ENCODE results near the gene TEAD1. TPM values are rescaled to one million over a fixed set of nuclear protein-coding genes. Genes with fewer than 3 reads are reported as not detected.

Gene TEAD1
- total RNA-seq, 2 experiments from 2014 or later = 0.11 TPM; not detected in 1

GRCh38 chr11:12770966-12771597 lies 96.9 kb downstream of the TEAD1 start:
- Mint-ChIP-seq H3K9me3 (no peaks in the 10 kb centered on the region), H3K4me1 (ENCODE audit: low read depth) (no peaks in the 10 kb centered on the region), H3K4me3 (no peak overlapping the region), H3K36me3 (ENCODE audit: low read depth) (no peaks in the 10 kb centered on the region), H3K27ac (no peak overlapping the region), H3K27me3 (peaks cover 24% of the 10 kb centered on the region)
- Histone ChIP-seq H3K4me1 (ENCODE audit: insufficient read depth, low read length) (no peaks in the 10 kb centered on the region), H3K36me3 (ENCODE audit: insufficient read depth, low read length) (no peaks in the 10 kb centered on the region), H3K9me3 (ENCODE audit: control insufficient read depth in 1 of 2, insufficient read depth in 1 of 2, low read length in 2 of 2) (no peaks in the 10 kb centered on the region), H3K27me3 (ENCODE audit: control insufficient read depth in 1 of 2, insufficient read depth in 2 of 2, low read length in 2 of 2) (no peaks in the 10 kb centered on the region), H3K4me3 (ENCODE audit: low read length) (no peak overlapping the region), H3K27ac (ENCODE audit: low read depth in 1 of 2, low read length in 2 of 2) (no peak overlapping the region)
- ATAC-seq (ENCODE audit: poor library complexity) = no peak
- no peak for DNase-seq
- TF ChIP-seq, protein P1, sequence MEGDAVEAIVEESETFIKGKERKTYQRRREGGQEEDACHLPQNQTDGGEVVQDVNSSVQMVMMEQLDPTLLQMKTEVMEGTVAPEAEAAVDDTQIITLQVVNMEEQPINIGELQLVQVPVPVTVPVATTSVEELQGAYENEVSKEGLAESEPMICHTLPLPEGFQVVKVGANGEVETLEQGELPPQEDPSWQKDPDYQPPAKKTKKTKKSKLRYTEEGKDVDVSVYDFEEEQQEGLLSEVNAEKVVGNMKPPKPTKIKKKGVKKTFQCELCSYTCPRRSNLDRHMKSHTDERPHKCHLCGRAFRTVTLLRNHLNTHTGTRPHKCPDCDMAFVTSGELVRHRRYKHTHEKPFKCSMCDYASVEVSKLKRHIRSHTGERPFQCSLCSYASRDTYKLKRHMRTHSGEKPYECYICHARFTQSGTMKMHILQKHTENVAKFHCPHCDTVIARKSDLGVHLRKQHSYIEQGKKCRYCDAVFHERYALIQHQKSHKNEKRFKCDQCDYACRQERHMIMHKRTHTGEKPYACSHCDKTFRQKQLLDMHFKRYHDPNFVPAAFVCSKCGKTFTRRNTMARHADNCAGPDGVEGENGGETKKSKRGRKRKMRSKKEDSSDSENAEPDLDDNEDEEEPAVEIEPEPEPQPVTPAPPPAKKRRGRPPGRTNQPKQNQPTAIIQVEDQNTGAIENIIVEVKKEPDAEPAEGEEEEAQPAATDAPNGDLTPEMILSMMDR (IDR thresholded peaks at IDR 0.05) = no peak
- ChIA-PET CTCF (no interaction called here), POLR2A (no interaction called here)
- intact Hi-C loops (cut with DNase I, micrococcal nuclease) = no loop called here

GRCh38 chr11:12771875-12772274 lies 97.7 kb downstream of the TEAD1 start:
- Histone ChIP-seq H3K9me3 (ENCODE audit: control insufficient read depth in 1 of 2, insufficient read depth in 1 of 2, low read length in 2 of 2) (no peaks in the 10 kb centered on the region), H3K27me3 (ENCODE audit: control insufficient read depth in 1 of 2, insufficient read depth in 2 of 2, low read length in 2 of 2) (no peaks in the 10 kb centered on the region), H3K4me1 (ENCODE audit: insufficient read depth, low read length) (no peaks in the 10 kb centered on the region), H3K4me3 (ENCODE audit: low read length) (no peak overlapping the region), H3K27ac (ENCODE audit: low read depth in 1 of 2, low read length in 2 of 2) (no peak overlapping the region), H3K36me3 (ENCODE audit: insufficient read depth, low read length) (no peaks in the 10 kb centered on the region)
- Mint-ChIP-seq H3K36me3 (ENCODE audit: low read depth) (no peaks in the 10 kb centered on the region), H3K9me3 (no peaks in the 10 kb centered on the region), H3K4me1 (ENCODE audit: low read depth) (no peaks in the 10 kb centered on the region), H3K27me3 (peaks cover 26% of the 10 kb centered on the region), H3K4me3 (no peak overlapping the region), H3K27ac (no peak overlapping the region)
- POLR2A ChIA-PET = no interaction called here
- no peak for ATAC-seq (ENCODE audit: poor library complexity)
- intact Hi-C loops (cut with DNase I, micrococcal nuclease) = no loop called here
- CTCF ChIA-PET = no interaction called here
- TF ChIP-seq, protein P1 (IDR thresholded peaks at IDR 0.05) = no peak
- DNase-seq = no peak

DNA sequence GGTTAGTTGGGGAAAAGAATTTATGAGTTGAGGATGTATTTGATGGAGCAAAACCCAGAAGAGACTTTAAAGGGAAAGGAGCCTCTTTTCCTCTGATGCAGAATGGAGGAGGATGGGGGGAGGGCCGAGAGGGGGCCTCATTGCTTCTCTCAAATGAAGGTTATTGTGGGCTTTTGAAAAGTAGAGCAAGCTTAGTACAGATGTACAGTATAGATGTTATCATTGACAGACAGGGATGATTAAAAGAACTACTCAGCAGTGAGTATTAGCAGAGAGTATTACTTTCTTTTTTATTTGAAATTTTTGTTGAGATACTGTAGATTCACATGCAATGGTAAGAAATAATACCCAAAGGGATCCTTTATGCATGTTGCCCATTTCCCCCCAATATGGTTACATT lies 98.1 kb downstream of the TEAD1 start:
- DNase-seq (no peak), ATAC-seq (ENCODE audit: poor library complexity) (no peak)
- intact Hi-C loops (cut with DNase I, micrococcal nuclease) = no loop called here
- peaks cover 27% of the 10 kb centered on the region for H3K27me3 Mint-ChIP-seq
- H3K9me3 ChIP-seq (ENCODE audit: control insufficient read depth in 1 of 2, insufficient read depth in 1 of 2, low read length in 2 of 2) = no peaks in the 10 kb centered on the region
- no peak overlapping the region for H3K27ac Mint-ChIP-seq
- no peaks in the 10 kb centered on the region for H3K27me3 ChIP-seq (ENCODE audit: control insufficient read depth in 1 of 2, insufficient read depth in 2 of 2, low read length in 2 of 2)
- no peaks in the 10 kb centered on the region for H3K36me3 Mint-ChIP-seq (ENCODE audit: low read depth)
- ChIA-PET POLR2A (interaction anchor here (0.6 kb wide), 1 partner anchor 121 kb away, joined by 4 read pairs; no protein-coding TSS in a partner anchor), CTCF (no interaction called here)
- no peak overlapping the region for H3K4me3 Mint-ChIP-seq
- no peak overlapping the region for H3K4me3 ChIP-seq (ENCODE audit: low read length)
- no peaks in the 10 kb centered on the region for H3K4me1 ChIP-seq (ENCODE audit: insufficient read depth, low read length)
- no peaks in the 10 kb centered on the region for H3K4me1 Mint-ChIP-seq (ENCODE audit: low read depth)
- no peaks in the 10 kb centered on the region for H3K9me3 Mint-ChIP-seq
- no peaks in the 10 kb centered on the region for H3K36me3 ChIP-seq (ENCODE audit: insufficient read depth, low read length)
- H3K27ac ChIP-seq (ENCODE audit: low read depth in 1 of 2, low read length in 2 of 2) = no peak overlapping the region
- TF ChIP-seq, protein P1 (IDR thresholded peaks at IDR 0.05) = no peak
